Umbilical cord (tissue), 2 donors: ENCODE measurements around the gene INTS6. TPM values are rescaled to one million over a fixed set of nuclear protein-coding genes. Genes with fewer than 3 reads are reported as not detected.
"Not testable (repeated sequence)": the region's sequence is repeated elsewhere in the genome, so short reads cannot be mapped to it uniquely, and the experiment has no call there.

Experiments
- DNase-seq: peaks from one replicate; pipeline ENCODE4 v3.0.0-alpha.2; 2015; ENCODE audit warnings: low spot score
- total RNA-seq: library from RNA; depleted of rRNA; stranded (reverse); fragments of >200 nt; gene quantifications from one replicate; pipeline ENCODE4 v1.2.3, GENCODE V29; 2014; ENCODE audit warnings: low replicate concordance; ENCODE audit not compliant: insufficient read depth

INTS6 gene
- total RNA-seq, 1 donor from 2014 or later = 59.2 TPM

DNA sequence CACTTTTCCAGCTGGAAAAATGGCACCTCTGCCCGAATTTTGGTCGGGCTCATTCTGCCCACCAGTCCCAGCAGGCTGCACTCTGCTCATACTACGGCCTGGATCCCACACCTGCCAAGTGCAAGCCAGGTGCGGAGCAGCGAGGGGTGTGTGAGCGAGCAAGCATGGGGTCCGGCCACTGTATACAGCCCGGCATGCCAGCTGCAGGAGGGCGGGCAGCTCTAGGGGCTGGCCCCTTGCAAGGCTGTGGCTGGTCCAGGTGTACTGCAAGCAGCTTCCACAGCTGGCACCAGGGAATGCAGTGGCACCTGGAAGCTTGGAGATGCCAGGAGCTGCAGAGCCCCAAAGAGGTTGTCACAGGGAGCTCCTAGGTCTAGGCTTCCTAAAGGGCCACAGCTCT, 2.7 kb upstream of the INTS6 start:
- DNase-seq = no peak

DNA sequence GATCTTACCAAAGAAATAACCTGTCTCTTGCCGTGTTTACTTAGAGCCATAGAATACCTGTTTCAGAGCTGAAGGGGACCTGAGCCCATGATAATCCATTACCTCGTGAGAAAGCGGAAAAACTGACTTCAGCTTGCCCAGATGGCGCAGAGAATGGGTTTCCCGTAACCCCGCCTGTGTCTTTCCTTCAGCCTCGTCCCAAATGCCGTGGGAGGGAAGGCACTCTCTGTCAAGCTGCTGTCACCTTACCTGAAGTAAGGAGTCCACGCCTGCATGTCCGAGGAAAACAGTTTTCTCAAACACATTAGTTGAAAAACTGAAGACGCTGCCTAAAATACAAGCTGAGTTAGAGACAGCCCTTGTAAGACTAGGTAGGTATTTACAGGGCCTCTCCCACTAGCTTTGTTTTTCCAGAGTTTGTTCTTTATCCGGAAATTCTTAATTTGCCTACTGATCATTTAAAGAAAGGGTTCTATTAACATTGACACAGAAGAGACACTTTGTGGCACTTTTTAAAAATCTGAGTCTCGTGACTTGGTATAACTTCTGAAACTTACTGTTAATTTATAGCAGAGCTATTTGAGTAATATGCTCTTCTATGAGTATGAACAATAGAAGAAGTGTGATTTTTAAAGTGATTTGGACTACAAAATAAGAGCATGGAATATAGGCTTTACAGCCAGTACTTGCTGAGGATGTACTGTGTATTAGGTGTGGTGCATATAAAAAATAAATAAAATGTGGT, 1.3 kb upstream of the INTS6 start:
- peak; percentile 43 for DNase-seq

DNA sequence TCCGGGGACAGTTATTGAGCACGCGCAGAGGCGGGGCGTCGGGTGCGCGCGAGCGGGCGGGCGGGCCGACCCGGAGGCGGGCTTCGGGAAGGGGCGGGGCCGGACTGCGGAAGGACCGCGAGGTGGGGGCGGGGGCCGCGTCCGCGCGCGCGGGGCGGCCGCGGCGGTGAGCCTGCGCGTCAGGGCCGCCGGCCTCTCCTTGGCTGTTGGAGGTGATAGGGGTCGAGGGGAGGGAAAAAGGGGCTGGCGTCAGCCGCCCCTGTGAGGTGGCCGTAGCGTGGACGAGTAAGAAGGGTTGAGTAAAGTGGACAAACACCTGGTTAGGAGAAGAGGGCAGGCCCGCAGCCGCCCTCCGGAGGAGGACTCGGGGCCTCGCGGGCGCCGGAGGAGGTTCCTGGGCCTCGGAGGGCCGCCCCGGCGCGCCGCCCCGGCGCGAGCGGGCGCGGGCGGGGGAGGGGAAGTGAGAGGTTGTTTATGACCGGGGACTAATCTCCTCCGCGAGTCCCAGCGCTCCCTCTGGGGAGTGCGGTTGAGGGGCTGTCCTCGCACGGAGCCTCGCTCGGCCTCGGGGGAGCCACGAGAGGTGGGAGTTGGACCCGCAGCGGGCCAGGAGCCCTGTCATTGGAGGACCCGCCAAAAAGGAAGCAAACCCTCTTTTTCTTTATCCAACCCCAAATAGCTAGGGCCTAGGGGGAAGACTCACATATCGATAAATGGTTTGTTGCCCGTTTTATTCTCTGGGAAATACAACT, 547 bp upstream of the INTS6 start:
- peak; percentile 86 for DNase-seq

DNA sequence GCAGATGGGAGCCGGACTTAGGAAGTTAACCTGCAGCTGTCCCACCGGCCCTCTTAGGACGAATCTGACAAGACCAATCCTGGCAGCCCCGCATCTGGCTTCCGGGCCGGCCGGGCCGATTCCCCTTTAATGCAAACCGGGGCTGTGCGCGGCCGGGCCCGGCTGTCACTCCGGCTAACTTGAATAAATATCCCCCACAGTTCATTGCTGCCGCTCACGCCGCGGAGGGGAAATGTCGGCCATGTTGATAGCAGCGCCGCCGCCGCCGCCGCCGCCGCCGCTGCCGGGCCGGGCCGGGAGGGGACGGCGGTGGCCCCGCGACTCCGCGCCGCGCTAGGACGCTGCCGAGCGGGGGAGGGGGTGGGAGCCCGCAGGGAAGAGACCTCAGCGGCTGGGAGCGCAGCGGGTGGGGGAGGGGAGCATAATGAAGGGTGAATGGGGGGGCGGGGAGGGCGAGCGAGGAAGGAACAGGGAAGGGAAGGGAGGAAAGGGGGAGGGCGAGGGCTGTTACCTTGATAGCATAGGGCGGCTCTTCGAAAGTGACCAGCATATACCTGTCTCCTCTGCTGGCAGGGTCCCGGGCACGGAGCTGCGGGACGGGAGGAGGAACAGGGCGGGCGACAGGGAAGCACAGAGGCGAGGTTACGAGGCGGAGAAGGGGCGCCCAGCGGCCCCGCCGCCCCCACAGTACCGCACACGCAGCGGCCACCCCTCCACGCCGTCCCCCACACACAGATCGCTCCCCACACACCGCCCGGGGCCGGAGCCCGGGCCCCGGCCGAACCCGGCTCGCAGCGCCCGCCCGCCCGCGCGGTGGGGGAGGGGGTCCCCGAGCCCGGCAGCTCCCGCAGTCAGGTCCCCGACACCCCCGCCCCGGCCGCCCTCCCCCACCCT, 1.1 kb downstream of the INTS6 start:
- peak; percentile 85 for DNase-seq

DNA sequence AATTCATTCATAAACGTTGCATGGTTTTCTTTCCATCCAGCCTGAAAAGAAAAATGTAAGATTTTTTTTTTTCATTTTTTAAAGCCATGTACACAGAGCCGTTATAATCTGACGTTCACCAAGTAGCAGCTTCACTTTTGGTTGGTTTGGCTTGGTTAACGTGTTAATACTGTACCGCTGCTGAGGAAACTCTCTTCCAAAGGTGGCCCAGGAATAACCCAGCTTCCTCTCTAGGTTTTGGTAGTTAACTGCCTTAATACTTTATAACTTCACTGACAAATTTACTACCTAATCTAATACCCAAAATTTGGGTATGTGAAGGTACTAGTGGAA, 1.7 kb downstream of the INTS6 start:
- DNase-seq = no peak

DNA sequence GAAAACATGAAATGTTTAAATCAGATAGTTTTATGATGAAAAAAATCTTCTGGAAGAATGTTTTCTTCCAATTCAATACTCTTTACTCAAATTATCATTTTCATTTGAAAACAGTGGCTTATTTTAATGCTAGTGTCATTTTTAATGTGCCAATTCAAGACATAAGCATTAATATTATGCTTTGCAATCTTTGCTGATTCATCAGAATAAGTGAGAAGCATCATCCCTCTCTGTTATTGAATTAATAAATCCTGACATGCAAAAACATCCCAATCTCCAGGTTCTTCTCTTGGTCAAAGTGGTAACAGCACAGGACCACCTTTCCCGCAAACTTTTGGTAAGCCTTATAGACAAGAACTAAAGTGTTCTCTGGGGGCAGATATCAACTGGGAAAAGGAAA, 3.8 kb downstream of the INTS6 start:
- DNase-seq = no peak

DNA sequence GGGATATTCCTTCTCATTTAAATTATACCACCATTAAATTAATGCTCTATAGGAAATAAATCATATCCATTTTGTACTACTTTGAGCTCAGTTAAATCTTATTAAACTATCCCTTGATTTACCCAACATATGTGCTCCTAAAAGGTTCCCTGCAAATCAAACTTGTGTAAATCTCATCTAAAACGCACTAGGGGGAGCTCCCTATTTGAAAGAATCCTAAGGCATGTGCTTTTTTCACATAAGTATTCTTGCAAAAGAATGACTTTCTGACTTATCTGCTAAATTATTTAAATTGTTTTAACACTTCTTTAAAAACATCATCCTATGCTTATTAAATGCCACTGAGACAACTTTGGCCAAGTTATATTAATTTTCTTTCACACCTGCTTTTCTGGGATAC, 7.9 kb downstream of the INTS6 start:
- peak; percentile 30 for DNase-seq

DNA sequence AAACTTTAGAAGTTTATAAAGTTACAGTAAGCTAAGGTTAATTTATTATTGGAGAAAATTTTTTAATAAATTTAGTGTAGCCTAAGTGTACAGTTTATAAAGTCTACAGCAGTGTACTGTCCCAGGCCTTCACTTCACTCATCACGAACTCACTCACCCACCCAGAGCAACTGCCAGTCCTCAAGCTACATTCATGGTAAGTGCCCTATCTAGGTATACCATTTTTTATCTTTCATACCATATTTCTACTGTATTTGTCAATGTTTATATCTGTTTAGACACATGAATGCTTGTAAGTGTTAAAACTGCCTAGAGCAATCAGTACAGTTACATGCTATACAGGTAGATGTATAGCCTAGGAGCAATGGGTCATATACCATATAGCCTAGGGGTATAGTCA, 12.5 kb downstream of the INTS6 start:
- no peak for DNase-seq

DNA sequence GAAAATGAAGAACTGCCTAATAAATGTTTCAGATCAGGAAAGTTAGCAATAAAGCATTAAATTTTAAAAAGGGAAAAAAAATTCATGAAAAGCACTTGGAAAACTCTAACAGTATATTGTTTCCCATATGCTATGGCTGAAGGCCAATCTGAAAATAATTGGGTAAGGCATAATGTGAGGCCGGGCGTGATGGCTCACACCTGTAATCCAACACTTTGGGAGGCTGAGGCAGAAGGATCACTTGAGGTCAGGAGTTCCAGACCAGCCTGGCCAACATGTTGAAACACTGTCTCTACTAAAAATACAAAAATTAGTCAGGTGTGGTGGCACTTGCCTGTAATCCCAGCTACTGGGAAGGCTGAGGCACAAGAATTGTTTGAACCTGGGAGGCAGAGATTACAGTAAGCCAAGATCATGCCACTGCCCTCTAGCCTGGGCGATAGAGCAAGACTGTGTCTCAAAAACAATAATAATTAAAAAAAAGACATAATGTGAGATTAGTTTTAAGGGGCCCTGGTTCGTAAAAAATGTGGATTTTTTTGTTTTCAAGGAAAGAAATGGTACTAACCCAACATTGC, 15.2 kb downstream of the INTS6 start:
- DNase-seq = no peak

DNA sequence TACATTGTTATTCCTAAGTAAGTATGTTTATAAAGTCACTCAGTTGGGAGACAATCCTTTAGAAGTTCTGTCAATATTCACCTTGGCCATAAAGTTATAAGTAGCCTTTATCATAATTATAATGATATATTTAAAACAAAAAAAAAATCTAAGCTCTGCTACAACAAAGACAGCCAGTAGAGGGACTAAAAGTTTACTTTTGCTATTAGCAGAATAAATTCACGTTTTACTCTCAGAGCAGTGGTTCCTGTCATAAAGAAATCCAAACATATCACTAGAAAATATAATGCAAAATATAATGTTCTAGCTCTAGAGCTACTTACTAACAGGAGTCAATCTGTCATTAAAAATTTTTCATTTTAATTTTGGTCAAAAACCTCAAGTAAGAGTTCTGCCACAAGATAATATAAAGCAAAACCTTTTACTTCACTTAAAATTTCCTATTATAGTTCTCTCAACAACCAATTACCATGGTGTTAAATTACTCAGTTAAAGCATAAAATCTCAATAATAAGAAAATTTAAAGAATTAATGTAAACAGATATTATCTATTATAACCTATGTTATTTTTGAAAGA, 17.7 kb downstream of the INTS6 start:
- DNase-seq = peak; percentile 17

DNA sequence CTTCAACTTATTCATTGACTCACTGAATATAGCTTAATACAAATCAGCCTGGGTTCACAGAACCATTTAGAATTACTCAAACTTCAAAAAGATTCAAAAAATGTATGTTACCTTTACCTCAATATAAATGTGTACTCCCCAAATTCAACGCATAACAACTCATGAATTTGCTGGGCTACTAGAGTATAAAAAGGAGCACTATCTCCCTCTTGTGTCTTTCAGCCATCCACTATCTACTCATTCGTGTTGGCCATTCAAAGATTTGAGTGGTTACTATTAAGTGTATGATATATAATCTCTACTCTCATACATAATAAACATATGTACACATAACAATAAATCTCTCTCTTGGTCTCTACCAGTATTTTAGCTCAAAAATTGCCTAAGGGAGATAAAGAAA, 20.3 kb downstream of the INTS6 start:
- DNase-seq = no peak

DNA sequence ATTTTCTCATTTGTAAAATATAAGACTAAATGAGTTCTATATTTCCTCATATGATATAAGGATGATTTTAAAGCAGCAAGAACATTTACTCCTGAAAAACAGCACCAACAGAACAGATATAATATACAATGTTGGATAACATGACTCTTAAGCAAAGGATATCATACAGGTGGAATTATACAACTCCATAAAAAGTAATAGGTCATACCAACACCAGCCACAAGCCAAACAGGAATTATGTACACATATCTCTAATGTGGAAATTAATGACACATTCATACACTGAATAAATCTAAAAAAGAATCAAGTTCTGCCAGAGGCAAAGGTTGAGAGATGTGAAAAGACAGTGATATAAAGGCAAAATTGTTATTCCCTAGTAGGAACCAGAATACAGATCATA, 25.9 kb downstream of the INTS6 start:
- DNase-seq = no peak

DNA sequence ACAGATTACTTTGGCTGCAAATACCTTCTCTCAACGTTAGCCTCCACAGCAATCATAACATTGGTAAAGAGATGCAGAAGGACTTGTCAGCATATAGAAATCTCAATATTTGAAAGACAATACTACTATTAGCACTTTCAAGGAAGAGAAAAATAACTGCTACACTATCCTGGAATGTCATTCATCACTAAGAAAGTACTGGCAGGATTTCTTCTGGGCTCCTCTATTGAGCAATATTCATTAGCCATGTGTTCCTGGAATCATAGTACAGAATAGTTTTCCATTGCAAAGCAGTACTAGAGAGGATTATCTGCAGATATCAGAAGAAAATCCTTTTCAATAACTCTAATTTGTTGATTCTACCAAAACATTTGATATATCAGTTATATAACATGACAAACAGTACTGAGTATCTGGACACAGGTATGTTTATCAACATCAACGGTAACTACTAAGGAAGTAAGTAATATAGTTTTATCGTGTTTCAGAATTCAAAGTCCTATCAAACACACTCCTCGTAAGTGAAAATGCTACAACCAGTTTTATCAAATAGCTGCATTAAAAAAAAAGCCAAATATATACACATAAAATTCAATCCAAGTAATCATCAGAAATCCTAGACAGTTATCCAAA, 27.3 kb downstream of the INTS6 start:
- DNase-seq = peak; percentile 12

DNA sequence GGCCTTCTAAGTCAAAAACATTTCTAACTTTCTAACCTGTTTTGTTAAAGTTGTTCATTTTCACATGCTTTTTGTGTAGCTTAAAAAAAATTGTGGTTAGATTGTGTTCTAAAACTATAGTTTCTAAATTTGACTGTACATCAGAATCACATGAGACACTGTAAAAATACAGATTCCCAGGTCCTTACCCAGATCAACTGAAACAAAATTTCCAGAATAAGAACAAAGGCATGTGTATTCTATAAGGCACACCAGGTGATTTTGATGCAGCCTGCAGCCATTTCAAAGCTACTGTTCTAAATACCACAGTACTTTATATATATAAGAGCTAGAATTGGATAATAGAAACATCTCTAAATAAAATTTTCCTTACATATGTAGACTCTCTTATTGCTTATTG, 29.1 kb downstream of the INTS6 start:
- DNase-seq = no peak

DNA sequence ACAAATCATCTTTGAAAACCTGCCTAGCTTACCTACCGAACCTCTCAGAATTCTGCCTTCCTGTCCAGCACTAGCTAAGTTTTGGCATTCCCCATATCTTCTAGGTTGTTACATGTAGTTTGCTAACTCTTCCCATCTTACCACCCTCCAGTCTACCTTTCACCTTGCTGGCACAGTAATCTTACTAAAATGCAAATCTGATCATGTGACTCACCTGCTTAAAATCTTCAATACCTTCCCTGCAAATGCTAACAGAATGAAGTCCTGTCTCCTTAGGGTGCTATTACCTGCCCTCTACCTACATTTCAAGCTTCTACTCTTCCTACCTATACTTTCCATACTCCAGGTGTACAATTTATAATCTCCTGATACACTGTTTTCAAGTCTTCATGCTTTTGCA, 30.4 kb downstream of the INTS6 start:
- no peak for DNase-seq

DNA sequence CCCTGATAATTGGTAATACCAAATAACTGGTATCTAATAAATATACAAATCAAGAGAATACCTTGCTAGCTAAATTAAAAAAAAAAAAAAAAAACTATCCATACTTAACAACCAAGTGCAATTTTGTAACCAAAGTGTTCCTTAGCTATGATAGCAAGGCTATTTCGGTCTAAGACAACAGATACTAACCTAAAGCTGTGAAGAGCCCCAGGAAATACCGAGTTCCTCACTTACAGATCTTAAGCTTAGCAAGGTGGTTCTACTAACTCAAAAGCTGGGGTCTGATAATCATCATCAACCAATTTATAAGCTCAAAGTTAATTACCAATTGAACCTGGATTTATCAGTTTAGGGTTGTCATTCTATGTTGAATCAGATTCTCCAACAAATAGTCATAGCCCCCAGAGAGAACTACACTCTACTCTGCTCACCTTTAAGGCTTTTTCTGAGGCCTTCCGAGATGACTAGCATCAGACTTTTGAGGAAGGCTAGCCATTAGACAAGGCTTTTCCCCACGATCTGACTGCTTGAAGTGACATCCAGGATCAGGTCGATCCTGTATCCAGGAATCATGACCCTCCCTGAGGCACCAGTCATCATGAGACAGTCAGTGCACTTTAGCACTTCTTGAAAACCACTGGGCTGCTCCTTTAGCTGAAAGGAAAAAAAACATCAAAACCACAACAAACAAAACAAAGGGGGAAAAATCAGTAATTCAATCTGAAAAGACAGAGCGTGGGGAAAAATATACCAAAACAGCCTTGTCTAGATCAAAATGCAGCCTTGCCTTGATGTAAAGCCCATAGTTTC, 31.9 kb downstream of the INTS6 start:
- DNase-seq = no peak

DNA sequence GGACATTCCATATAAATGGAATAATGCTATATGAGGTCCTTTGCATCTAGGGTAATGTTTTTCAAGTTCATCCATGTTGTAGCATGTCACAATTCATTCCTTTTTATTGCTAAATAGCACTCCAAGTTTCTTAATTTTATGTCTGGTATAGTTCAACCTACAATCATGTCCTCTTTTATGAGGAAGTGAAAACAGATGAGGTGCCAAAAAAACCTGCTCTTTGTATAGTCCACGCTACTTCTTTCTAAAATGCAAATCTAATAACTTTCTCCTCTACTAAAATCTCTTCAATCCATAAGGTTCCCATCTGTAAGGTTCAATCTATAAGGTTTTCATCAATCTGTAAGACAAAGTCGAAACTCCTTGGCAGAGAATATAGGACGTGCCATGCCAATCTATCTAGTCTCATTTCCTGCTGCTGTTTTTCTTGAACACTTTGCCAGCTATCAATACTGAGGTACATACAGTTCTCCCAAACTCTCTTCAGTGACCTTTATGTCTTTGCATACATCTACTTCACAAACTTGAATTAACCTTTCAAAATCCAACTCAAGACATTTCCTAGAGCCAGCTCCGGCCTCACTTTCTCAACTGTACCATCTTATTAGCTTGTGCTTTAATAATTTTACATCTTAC, 33.7 kb downstream of the INTS6 start:
- no peak for DNase-seq

DNA sequence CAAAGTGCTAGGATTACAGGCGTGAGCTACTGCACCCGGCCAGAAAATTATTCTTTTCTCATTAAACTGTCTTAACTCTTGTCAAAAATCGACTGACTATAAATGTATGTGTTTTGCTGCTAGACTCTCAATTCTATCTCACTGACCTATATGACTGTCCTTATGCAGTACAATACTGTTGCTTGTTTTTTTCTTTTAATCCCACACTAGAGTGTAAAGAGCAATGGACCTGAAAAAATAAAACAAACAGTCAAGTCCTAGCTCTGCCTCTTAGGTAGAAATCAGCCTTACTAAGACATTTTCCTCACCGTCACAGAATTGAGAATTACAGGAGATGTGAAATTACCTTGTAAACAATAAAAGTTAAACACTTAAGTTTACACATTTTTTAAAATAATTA, 35.1 kb downstream of the INTS6 start:
- no peak for DNase-seq

DNA sequence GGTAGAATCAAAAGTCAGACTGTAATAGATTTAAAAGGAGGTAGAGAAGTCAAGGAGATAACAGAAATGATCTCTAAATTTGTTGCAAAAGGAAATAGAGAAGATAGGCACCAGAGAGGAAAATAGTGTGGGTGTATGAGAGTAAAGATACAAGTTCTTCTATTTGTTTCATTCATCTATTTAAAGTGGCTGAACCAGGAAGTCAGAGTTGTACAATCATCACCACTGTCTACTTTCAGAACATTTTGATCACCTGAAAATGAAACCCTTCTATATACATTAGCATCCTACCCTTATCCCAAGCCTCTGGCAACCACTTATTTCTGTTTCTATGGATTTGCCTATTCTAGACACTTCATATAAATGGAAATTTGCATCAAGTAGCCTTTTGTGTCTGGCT, 36.7 kb downstream of the INTS6 start:
- no peak for DNase-seq

DNA sequence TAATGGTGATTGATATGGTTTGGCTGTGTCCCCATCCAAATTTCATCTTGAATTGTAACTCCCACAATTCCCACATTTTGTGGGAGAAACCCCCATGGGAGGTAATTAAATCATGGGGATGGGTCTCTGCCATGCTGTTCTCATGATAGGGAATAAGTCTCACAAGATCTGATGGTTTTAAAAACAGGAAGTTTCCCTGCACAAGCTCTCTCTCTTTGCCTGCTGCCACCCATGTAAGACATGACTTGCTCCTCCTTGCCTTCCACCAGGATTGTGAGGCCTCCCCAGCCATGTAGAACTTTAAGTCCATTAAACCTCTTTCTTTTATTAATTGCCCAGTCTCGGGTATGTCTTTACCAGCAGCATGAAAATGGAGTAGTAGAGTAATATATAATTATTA, 37.5 kb downstream of the INTS6 start:
- DNase-seq = not testable (repeated sequence)
